CD4-positive, alpha-beta T cell (primary cell): Measurements from ENCODE around the gene SREBF1. TPM values are rescaled to one million over a fixed set of nuclear protein-coding genes. Genes with fewer than 3 reads are reported as not detected.
A peak's percentile ranks its signal among the peaks of the same experiment; 100 is the strongest.

Source experiments
- ATAC-seq: fragments of 200-7000 bp; cut with Tn5 transposase; one replicate; pipeline ENCODE4 v1.10.0; 2022; ENCODE audit warnings: mild to moderate bottlenecking; ENCODE audit not compliant: poor library complexity
- CTCF ChIA-PET: fragments of 350-600 bp; sonication (Branson Sonifier 250); formaldehyde crosslinking; loops from one replicate; lab custom pipeline; 2021; ENCODE audit warnings: antibody characterized with exemption, inconsistent platforms; lab: Charles Lee
- POLR2A ChIA-PET: fragments of 350-600 bp; sonication (Branson Sonifier 250); formaldehyde crosslinking; loops from one replicate; lab custom pipeline; 2021; ENCODE audit warnings: antibody characterized with exemption, inconsistent platforms; lab: Charles Lee
- DNase-seq, 14 experiments: peaks; one replicate each; pipeline ENCODE4 v3.0.0-alpha.2; 2013 to 2020; ENCODE audit warnings: mixed read lengths in 2 of 14
- H3K27ac ChIP-seq, 2 donors: one replicate each; pipeline versions ENCODE4 v1.5.1 to v1.7.0; 2013; ENCODE audit warnings: low read length in 2 of 2, low read depth in 1 of 2, mild to moderate bottlenecking in 1 of 2
- H3K27me3 ChIP-seq, 2 experiments: 1 replicate in 1 of 2; 2 replicates in 1 of 2; pipeline versions ENCODE4 v1.6.1 to v1.7.0; 2013; ENCODE audit warnings: low read length in 2 of 2, control low read depth in 1 of 2, mild to moderate bottlenecking in 1 of 2, moderate library complexity in 1 of 2; ENCODE audit not compliant: insufficient read depth in 2 of 2, control insufficient read depth in 1 of 2
- H3K36me3 ChIP-seq: one replicate; pipeline ENCODE4 v1.6.1; 2013; ENCODE audit warnings: low read length, control low read depth; ENCODE audit not compliant: insufficient read depth
- H3K4me1 ChIP-seq: one replicate; pipeline ENCODE4 v1.6.1; 2013; ENCODE audit warnings: low read length, control low read depth; ENCODE audit not compliant: insufficient read depth
- H3K4me3 ChIP-seq: one replicate; pipeline ENCODE4 v1.5.1; 2013; ENCODE audit warnings: mild to moderate bottlenecking, low read length, moderate library complexity
- H3K9me3 ChIP-seq, 2 experiments: 1 replicate in 1 of 2; 2 replicates in 1 of 2; pipeline versions ENCODE4 v1.6.1 to v1.7.0; 2013; ENCODE audit warnings: low read length in 2 of 2, mild to moderate bottlenecking in 2 of 2, control low read depth in 1 of 2, moderate library complexity in 1 of 2; ENCODE audit not compliant: control insufficient read depth in 1 of 2, insufficient read depth in 1 of 2
- H3K27ac Mint-ChIP-seq: one replicate; pipeline ENCODE4 v1.8.0; 2020; ENCODE audit warnings: mixed read lengths
- H3K27me3 Mint-ChIP-seq: one replicate; pipeline ENCODE4 v1.8.0; 2021; ENCODE audit warnings: mixed read lengths
- H3K36me3 Mint-ChIP-seq: one replicate; pipeline ENCODE4 v1.8.0; 2021; ENCODE audit warnings: low read depth, mixed read lengths
- H3K4me1 Mint-ChIP-seq: one replicate; pipeline ENCODE4 v1.8.0; 2021; ENCODE audit warnings: low read depth, mixed read lengths
- H3K4me3 Mint-ChIP-seq: one replicate; pipeline ENCODE4 v1.8.0; 2020; ENCODE audit warnings: mild to moderate bottlenecking, mixed read lengths
- H3K9me3 Mint-ChIP-seq: one replicate; pipeline ENCODE4 v1.8.0; 2020; ENCODE audit warnings: mixed read lengths
- CTCF ChIP-seq: fragments of 200-600 bp; IDR thresholded peaks from one replicate; pipeline ENCODE4 v1.8.0; 2022; ENCODE audit warnings: antibody characterized with exemption, mild to moderate bottlenecking
- intact Hi-C, 2 experiments: fragments of 100-400 bp; cut with DNase I in 1 of 2; cut with micrococcal nuclease in 1 of 2; formaldehyde crosslinking; loops; one replicate each; pipeline versions ENCODE4 v1.15.1 to v1.9.0; 2023 to 2025; cut with DNase I, micrococcal nuclease
- total RNA-seq, 174 experiments: library from RNA in 2 of 174; stranded (reverse) in 2 of 174; gene quantifications; one replicate each; pipeline ENCODE4 v1.2.3 and lab custom pipeline; 2021 to 2026

SREBF1 gene
- total RNA-seq, 2 experiments from 2014 or later: 249 to 264 TPM

GRCh38 chr17:17795296-17795695 lies 41.5 kb downstream of the SREBF1 start:
- Histone ChIP-seq H3K27ac (no peak overlapping the region), H3K4me1 (peaks cover 32% of the 10 kb centered on the region), H3K9me3 (no peaks in the 10 kb centered on the region), H3K4me3 (no peak overlapping the region), H3K36me3 (peaks cover 27% of the 10 kb centered on the region), H3K27me3 (no peaks in the 10 kb centered on the region)
- intact Hi-C loops: no loop called here
- no peak for DNase-seq
- Mint-ChIP-seq H3K4me1 (peaks cover 25% of the 10 kb centered on the region), H3K9me3 (no peaks in the 10 kb centered on the region), H3K36me3 (no peaks in the 10 kb centered on the region), H3K27me3 (no peaks in the 10 kb centered on the region), H3K27ac (no peak overlapping the region), H3K4me3 (no peak overlapping the region)
- no peak for ATAC-seq
- TF ChIP-seq CTCF: no peak
- ChIA-PET CTCF (no interaction called here), POLR2A (no interaction called here)

GRCh38 chr17:17794382-17794781 lies 42.4 kb downstream of the SREBF1 start:
- Mint-ChIP-seq H3K27ac (no peak overlapping the region), H3K27me3 (no peaks in the 10 kb centered on the region), H3K4me1 (peaks cover 25% of the 10 kb centered on the region), H3K9me3 (no peaks in the 10 kb centered on the region), H3K36me3 (no peaks in the 10 kb centered on the region), H3K4me3 (no peak overlapping the region)
- H3K27me3 ChIP-seq: no peaks in the 10 kb centered on the region
- no peak for TF ChIP-seq CTCF
- no peak overlapping the region for H3K4me3 ChIP-seq
- peaks cover 32% of the 10 kb centered on the region for H3K4me1 ChIP-seq
- CTCF ChIA-PET: no interaction called here
- peaks cover 27% of the 10 kb centered on the region for H3K36me3 ChIP-seq
- ATAC-seq: no peak
- H3K27ac ChIP-seq: no peak overlapping the region
- intact Hi-C loops: loop anchor here (5.0 kb wide), 3 partner anchors 37 to 112 kb away; partner anchors contain the start of gene RAI1 (in 1 of the 2)
- POLR2A ChIA-PET: no interaction called here
- no peaks in the 10 kb centered on the region for H3K9me3 ChIP-seq
- DNase-seq: no peak

GRCh38 chr17:17793378-17794214 lies 43.2 kb downstream of the SREBF1 start:
- no peaks in the 10 kb centered on the region for H3K27me3 Mint-ChIP-seq
- Histone ChIP-seq H3K9me3 (no peaks in the 10 kb centered on the region), H3K36me3 (peaks cover 27% of the 10 kb centered on the region), H3K4me1 (peaks cover 32% of the 10 kb centered on the region), H3K4me3 (peak overlapping the region; percentile 22), H3K27ac (peak overlapping the region; percentile 44 to 47), H3K27me3 (no peaks in the 10 kb centered on the region)
- TF ChIP-seq CTCF: no peak
- H3K4me3 Mint-ChIP-seq: peak overlapping the region; percentile 66
- peaks cover 25% of the 10 kb centered on the region for H3K4me1 Mint-ChIP-seq
- intact Hi-C loops: loop anchor here (5.0 kb wide), 3 partner anchors 36 to 111 kb away; partner anchors contain the start of gene RAI1 (in 1 of the 2)
- DNase-seq (no peak), ATAC-seq (no peak)
- ChIA-PET POLR2A (interaction anchor here (1.0 to 1.5 kb wide), 4 partner anchors 9 to 112 kb away, joined by 3 to 5 read pairs (median 4); no protein-coding TSS in a partner anchor), CTCF (no interaction called here)
- no peaks in the 10 kb centered on the region for H3K9me3 Mint-ChIP-seq
- peak overlapping the region; percentile 73 for H3K27ac Mint-ChIP-seq
- no peaks in the 10 kb centered on the region for H3K36me3 Mint-ChIP-seq
